K562 (cell line): ENCODE results near the gene CD164. TPM values are rescaled to one million over a fixed set of nuclear protein-coding genes. Genes with fewer than 3 reads are reported as not detected.

Experiments used
- ARID3A ChIP-seq: IDR thresholded peaks from 2 replicates; pipeline ENCODE4 v1.6.1; 2012; ENCODE audit warnings: low read depth, low read length, improper control_type of control experiment, borderline replicate concordance
- ATF2 ChIP-seq: sonication (generic); formaldehyde crosslinking; IDR thresholded peaks from 2 replicates; pipeline ENCODE4 v1.8.1; 2022; ENCODE audit warnings: missing genetic modification reagents
- ATF3 ChIP-seq, 2 experiments: fragments of 450-650 bp in 1 of 2; sonication (generic) in 1 of 2; formaldehyde crosslinking in 1 of 2; IDR thresholded peaks in 1 of 2; conservative IDR thresholded peaks in 1 of 2; 2 replicates each; pipeline versions ENCODE4 v1.6.1 to v1.8.1; 2016 to 2023; ENCODE audit warnings: mild to moderate bottlenecking in 2 of 2, moderate library complexity in 2 of 2, inconsistent platforms in 1 of 2, missing genetic modification reagents in 1 of 2
- FIP1L1 ChIP-seq: fragments of 200-400 bp; formaldehyde crosslinking; IDR thresholded peaks from 2 replicates; pipeline ENCODE4 v1.6.1; 2018; ENCODE audit warnings: mild to moderate bottlenecking, low read depth, low read length; ENCODE audit not compliant: poor library complexity, severe bottlenecking
- FOXJ2 ChIP-seq: fragments of 200-800 bp; sonication (Bioruptor generic); IDR thresholded peaks from 2 replicates; pipeline ENCODE4 v1.6.1; 2016; ENCODE audit warnings: missing genetic modification characterization, missing compliant biosample characterization
- FUS ChIP-seq: fragments of 200-400 bp; formaldehyde crosslinking; optimal IDR thresholded peaks from 2 replicates; pipeline ENCODE3; 2017; ENCODE audit warnings: low read depth, low read length
- GABPA ChIP-seq: fragments of 200-800 bp; sonication (Bioruptor generic); conservative IDR thresholded peaks from 2 replicates; pipeline ENCODE4 v1.6.1; 2016; ENCODE audit warnings: low read depth, missing genetic modification characterization, missing compliant biosample characterization
- HMG20A ChIP-seq: fragments of 450-650 bp; formaldehyde crosslinking; conservative IDR thresholded peaks from 2 replicates; pipeline ENCODE4 v1.4.0; 2020; ENCODE audit warnings: mild to moderate bottlenecking, mixed read lengths
- KAT2B ChIP-seq: IDR thresholded peaks from one replicate; pipeline ENCODE4 v1.6.1; 2012; ENCODE audit warnings: low read depth, mild to moderate bottlenecking, control low read depth, inconsistent platforms, low read length, moderate library complexity
- NFE2L1 ChIP-seq: fragments of 450-650 bp; IDR thresholded peaks from 2 replicates; pipeline ENCODE4 v1.6.1; 2016; ENCODE audit warnings: missing genetic modification characterization, low read depth, mild to moderate bottlenecking, missing compliant biosample characterization, moderate library complexity, borderline replicate concordance
- OTX1 ChIP-seq: fragments of 450-650 bp; formaldehyde crosslinking; IDR thresholded peaks from 2 replicates; pipeline ENCODE4 v1.4.0; 2022; ENCODE audit warnings: mild to moderate bottlenecking
- PYGO2 ChIP-seq: fragments of 450-650 bp; IDR thresholded peaks from 2 replicates; pipeline ENCODE4 v1.6.1; 2016; ENCODE audit warnings: mild to moderate bottlenecking, missing genetic modification characterization, moderate library complexity, missing compliant biosample characterization
- WHSC1 ChIP-seq: IDR thresholded peaks from one replicate; pipeline ENCODE4 v1.6.1; 2012; ENCODE audit warnings: low read length, control low read depth, inconsistent platforms
- ZNF140 ChIP-seq: fragments of 250-450 bp; sonication (Bioruptor Pico); IDR thresholded peaks from 2 replicates; pipeline ENCODE4 v1.8.0; 2021; ENCODE audit warnings: moderate library complexity, mild to moderate bottlenecking, inconsistent platforms
- ZNF778 ChIP-seq: fragments of 450-650 bp; formaldehyde crosslinking; IDR thresholded peaks from 2 replicates; pipeline ENCODE4 v1.4.0; 2020; ENCODE audit warnings: mild to moderate bottlenecking, moderate library complexity
- polyA plus RNA-seq, 8 experiments: library from polyadenylated mRNA; depleted of rRNA in 4 of 8; stranded (reverse) in 5 of 8; unstranded in 3 of 8; fragments of >200 nt; fragmentation: Nextera tagmentation in 2 of 8; fragmentation: Illumina TruSeq in 1 of 8; extraction: Ambion mirVana in 2 of 8; extraction: Trizol in 1 of 8; gene quantifications; 2 replicates each; pipeline versions ENCODE4 v1.2.1 to v1.2.3, GENCODE V29; 2011 to 2014; ENCODE audit warnings: inconsistent platforms in 1 of 8, missing spikeins in 1 of 8
- total RNA-seq, 7 experiments: library from RNA; depleted of rRNA in 6 of 7; stranded (reverse); fragments of >200 nt in 6 of 7; fragmentation: Illumina TruSeq in 2 of 7; extraction: Trizol in 2 of 7; gene quantifications; 2 replicates each; pipeline versions ENCODE4 v1.2.1 to v1.2.3, GENCODE V29; 2011 to 2021; ENCODE audit warnings: low replicate concordance in 1 of 7
- TF ChIP-seq, protein P1 (sequence below), 2 experiments: fragments of 450-650 bp; IDR thresholded peaks; 2 replicates each; pipeline ENCODE4 v1.6.1; 2018; ENCODE audit warnings: mild to moderate bottlenecking in 2 of 2, low read depth in 1 of 2; ENCODE audit not compliant: partially characterized antibody in 2 of 2

CD164 gene
- total and polyA plus RNA-seq, 9 of the 15 experiments (the other 6 are each of a cell fraction or from before 2014, with no cell fraction given): 79.5 to 317 (median 165) TPM

GRCh38 chr6:109428889-109429477 is 46.7 kb upstream of the CD164 start (continued):
- TF ChIP-seq OTX1 (CRISPR knock-in tag): no peak
- TF ChIP-seq KAT2B: no peak
- TF ChIP-seq ARID3A: no peak
- 0 out of 2 replicates have a peak, but pooled peaks have one; percentile 11 for TF ChIP-seq GABPA
- no peak for TF ChIP-seq ZNF140 (CRISPR knock-in tag)
- no peak for TF ChIP-seq FOXJ2 (tag)
- no peak for TF ChIP-seq ZNF778 (CRISPR knock-in tag)
- TF ChIP-seq FUS: no peak
- no peak for TF ChIP-seq WHSC1
- TF ChIP-seq ATF2: no peak
- TF ChIP-seq, protein P1, sequence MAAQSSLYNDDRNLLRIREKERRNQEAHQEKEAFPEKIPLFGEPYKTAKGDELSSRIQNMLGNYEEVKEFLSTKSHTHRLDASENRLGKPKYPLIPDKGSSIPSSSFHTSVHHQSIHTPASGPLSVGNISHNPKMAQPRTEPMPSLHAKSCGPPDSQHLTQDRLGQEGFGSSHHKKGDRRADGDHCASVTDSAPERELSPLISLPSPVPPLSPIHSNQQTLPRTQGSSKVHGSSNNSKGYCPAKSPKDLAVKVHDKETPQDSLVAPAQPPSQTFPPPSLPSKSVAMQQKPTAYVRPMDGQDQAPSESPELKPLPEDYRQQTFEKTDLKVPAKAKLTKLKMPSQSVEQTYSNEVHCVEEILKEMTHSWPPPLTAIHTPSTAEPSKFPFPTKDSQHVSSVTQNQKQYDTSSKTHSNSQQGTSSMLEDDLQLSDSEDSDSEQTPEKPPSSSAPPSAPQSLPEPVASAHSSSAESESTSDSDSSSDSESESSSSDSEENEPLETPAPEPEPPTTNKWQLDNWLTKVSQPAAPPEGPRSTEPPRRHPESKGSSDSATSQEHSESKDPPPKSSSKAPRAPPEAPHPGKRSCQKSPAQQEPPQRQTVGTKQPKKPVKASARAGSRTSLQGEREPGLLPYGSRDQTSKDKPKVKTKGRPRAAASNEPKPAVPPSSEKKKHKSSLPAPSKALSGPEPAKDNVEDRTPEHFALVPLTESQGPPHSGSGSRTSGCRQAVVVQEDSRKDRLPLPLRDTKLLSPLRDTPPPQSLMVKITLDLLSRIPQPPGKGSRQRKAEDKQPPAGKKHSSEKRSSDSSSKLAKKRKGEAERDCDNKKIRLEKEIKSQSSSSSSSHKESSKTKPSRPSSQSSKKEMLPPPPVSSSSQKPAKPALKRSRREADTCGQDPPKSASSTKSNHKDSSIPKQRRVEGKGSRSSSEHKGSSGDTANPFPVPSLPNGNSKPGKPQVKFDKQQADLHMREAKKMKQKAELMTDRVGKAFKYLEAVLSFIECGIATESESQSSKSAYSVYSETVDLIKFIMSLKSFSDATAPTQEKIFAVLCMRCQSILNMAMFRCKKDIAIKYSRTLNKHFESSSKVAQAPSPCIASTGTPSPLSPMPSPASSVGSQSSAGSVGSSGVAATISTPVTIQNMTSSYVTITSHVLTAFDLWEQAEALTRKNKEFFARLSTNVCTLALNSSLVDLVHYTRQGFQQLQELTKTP (IDR thresholded peaks at IDR 0.05; ENCODE audit: low read depth in 1 of 2, partially characterized antibody in 2 of 2): no peak
- no peak for TF ChIP-seq NFE2L1 (tag)
- TF ChIP-seq ATF3 (IDR thresholded peaks at IDR 0.05): peak; percentile 70; the same call in 1 of the 2 replicates
- TF ChIP-seq ATF3 (CRISPR knock-in tag; conservative IDR thresholded peaks at IDR 0.05): no peak
- TF ChIP-seq FIP1L1: no peak
- no peak for TF ChIP-seq PYGO2 (tag)
- no peak for TF ChIP-seq HMG20A
